Astrocyte of the spinal cord (primary cell): ENCODE measurements around the gene CCDC85A.

ENCODE experiments used
- DNase-seq: peaks from one replicate; pipeline ENCODE4 v3.0.0; 2011; ENCODE audit warnings: low read depth, low spot score
- H3K4me3 ChIP-seq: 2 replicates; pipeline ENCODE4 v1.5.1; 2011; ENCODE audit warnings: low read depth, mild to moderate bottlenecking, low read length, moderate library complexity
- CTCF ChIP-seq: IDR thresholded peaks from 2 replicates; pipeline ENCODE4 v1.5.1; 2012; ENCODE audit warnings: low read depth, mild to moderate bottlenecking, low read length, inconsistent platforms
- in situ Hi-C: cut with HindIII; loops from 2 replicates; pipeline ENCODE4 v1.10.0; 2017; ENCODE audit warnings: low sequenced_read_pairs

CCDC85A gene

DNA sequence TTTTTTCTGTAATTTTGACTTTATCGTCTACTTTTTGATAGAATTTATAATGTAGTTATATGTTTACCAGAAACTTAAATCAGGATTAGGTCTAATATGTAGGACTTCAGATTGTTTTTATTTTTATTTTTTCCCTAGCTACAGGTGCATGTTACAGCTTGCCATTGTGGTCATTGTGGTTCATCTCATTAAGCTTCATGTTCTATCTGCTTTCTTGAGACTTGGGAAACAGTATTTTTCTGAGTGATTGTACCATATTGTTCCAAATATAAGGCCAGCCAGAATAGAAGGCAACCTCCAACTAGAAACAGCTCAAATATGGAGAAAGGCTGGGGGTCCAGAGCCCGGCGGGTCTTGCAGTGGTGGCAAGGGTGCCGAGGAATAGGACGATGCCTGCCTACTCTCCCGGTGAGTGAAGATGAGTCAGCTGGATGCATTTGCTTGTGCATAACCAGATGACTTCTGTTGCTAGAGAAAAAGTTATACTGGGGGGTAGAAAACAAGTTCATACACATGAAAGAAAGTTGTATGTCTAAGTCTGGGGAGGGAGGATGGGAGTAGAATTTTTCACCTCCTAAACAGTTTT lies 188.4 kb downstream of the CCDC85A start:
- DNase-seq = no peak
- TF ChIP-seq CTCF = no peak
- no peak overlapping the region for H3K4me3 ChIP-seq
- in situ Hi-C loops = no loop called here

DNA sequence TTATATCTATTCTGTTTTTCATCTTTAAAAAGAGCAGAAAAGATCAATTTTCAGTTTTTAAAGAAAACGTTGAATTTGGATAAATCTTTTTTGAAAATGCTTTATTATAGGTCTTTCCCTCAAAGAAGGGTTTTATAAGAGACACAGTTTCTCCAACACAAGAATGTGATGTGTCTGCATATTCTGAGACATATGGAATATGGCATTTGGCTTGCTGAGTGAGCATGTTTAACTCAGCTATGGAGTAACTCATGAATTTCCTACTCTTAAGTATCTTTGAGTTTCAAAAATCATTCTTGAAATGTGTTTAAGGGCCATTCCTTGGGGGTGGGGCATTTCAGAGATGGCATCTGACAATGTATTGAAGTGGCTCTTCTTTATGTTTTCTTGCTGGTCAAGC lies 191.5 kb downstream of the CCDC85A start:
- in situ Hi-C loops = no loop called here
- TF ChIP-seq CTCF = no peak
- H3K4me3 ChIP-seq = no peak overlapping the region
- no peak for DNase-seq

DNA sequence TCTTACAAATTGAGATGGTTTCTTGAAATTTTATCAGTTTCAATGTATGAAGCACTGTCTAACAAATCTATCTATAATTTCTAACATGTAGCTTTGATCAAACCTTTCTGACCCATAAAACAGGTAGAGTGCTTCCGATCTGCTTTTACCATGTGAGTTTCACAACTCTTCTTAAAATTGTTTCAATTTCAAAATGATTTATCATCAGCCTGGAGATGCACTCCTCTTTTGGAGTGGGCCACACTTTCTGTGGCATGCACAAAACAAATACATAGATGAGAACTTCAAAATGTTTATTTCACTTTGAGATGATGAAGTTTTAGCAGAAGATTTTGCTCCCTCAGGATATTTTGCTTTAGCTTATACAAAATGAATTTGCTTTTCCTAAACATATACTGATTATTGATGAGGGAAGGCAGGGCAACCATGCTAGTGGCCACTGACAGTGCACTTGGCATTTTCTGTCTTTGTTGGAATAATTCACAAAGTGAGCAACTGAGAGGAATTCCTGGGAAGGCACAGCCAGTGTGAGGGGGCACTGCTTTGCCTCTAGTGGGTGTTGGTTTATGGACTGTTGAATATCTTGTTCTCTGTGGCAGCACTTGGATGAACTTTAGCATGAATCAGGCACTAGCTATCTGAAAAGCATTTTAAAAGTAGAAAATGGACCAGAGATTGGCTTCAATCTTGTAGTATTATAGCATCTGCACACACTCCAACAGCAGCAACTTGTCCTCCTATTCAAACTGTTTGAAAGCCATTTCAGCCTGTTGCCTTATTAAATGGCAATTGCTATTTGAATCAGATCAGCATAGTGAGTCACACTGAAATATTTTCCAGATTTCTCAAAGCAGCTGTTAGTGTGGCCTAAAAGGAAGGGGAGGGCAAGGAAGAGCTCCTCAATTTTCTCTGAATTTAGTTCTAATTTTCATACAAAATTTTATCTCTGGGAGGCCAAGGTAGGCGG lies 193.2 kb downstream of the CCDC85A start:
- in situ Hi-C loops = no loop called here
- no peak for TF ChIP-seq CTCF
- peak; percentile 1 for DNase-seq
- no peak overlapping the region for H3K4me3 ChIP-seq

DNA sequence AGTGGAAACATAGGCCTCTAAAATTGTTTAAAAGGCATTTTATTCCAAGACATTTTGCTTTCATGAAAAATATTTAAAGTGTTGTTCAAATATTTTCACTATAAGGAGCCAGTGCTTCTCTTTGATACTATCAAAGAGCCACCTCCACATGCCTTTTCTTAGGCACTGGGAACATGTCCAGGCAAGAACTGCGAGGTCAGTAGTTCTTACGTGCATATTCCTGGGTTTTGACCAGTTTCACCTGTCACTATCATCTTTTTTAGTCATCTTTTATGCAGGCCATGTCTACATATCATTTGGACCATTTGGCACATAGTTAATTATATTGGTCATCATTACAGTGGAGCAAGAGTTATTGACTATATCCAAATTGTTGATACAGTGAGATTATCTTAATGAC lies 195.3 kb downstream of the CCDC85A start:
- TF ChIP-seq CTCF = no peak
- no peak for DNase-seq
- in situ Hi-C loops = no loop called here
- H3K4me3 ChIP-seq = no peak overlapping the region

GRCh38 chr2:56380861-56381260 lies 197.1 kb downstream of the CCDC85A start:
- TF ChIP-seq CTCF = no peak
- DNase-seq = no peak
- in situ Hi-C loops = no loop called here
- H3K4me3 ChIP-seq = no peak overlapping the region

- H3K4me3 ChIP-seq = no peak overlapping the region
- in situ Hi-C loops = no loop called here
- TF ChIP-seq CTCF = no peak
- no peak for DNase-seq
Measured at GRCh38 chr2:56382466-56382865, 198.7 kb downstream of the CCDC85A start.
